MCF 10A (cell line): ENCODE data around the gene REL. TPM values are rescaled to one million over a fixed set of nuclear protein-coding genes. Genes with fewer than 3 reads are reported as not detected.
"Not testable (repeated sequence)": the region's sequence is repeated elsewhere in the genome, so short reads cannot be mapped to it uniquely, and the experiment has no call there.

ENCODE experiments used
- BruUV-seq: library from RNA; stranded (reverse); fragments of 400-500 nt; replicated peaks from 2 replicates; lab custom pipeline; 2021; lab: Mats Ljungman, UMichigan
- CTCF ChIA-PET: fragments of 300-600 bp; sonication (Branson Sonifier 250); formaldehyde crosslinking; extraction: SDS; loops from one replicate; lab custom pipeline; 2021; ENCODE audit warnings: antibody characterized with exemption, inconsistent platforms; lab: Yijun Ruan, JAX
- POLR2A ChIA-PET: fragments of 300-600, 350-650 bp; sonication (Branson Sonifier 250); formaldehyde crosslinking; extraction: SDS; loops from one replicate; lab custom pipeline; 2020; ENCODE audit warnings: antibody characterized with exemption, inconsistent platforms; lab: Yijun Ruan, JAX
- DNase-seq: peaks from one replicate; pipeline ENCODE4 v3.0.0-alpha.2; 2018; ENCODE audit not compliant: unreplicated experiment
- H3K27ac Mint-ChIP-seq: one replicate; pipeline ENCODE4 v1.8.0; 2022; ENCODE audit warnings: mild to moderate bottlenecking, low read depth, mixed read lengths; ENCODE audit not compliant: unreplicated experiment
- H3K27me3 Mint-ChIP-seq: one replicate; pipeline ENCODE4 v1.8.0; 2022; ENCODE audit warnings: mixed read lengths; ENCODE audit not compliant: insufficient read depth, unreplicated experiment
- H3K36me3 Mint-ChIP-seq: one replicate; pipeline ENCODE4 v1.8.0; 2022; ENCODE audit warnings: mild to moderate bottlenecking, moderate library complexity, mixed read lengths; ENCODE audit not compliant: insufficient read depth, unreplicated experiment
- H3K4me1 Mint-ChIP-seq: one replicate; pipeline ENCODE4 v1.8.0; 2022; ENCODE audit warnings: mixed read lengths; ENCODE audit not compliant: insufficient read depth, unreplicated experiment
- H3K4me3 Mint-ChIP-seq: one replicate; pipeline ENCODE4 v1.8.0; 2022; ENCODE audit warnings: mild to moderate bottlenecking, moderate library complexity, mixed read lengths; ENCODE audit not compliant: unreplicated experiment
- H3K9me3 Mint-ChIP-seq: one replicate; pipeline ENCODE4 v1.8.0; 2022; ENCODE audit warnings: mixed read lengths; ENCODE audit not compliant: unreplicated experiment
- intact Hi-C: fragments of 100-400 bp; cut with micrococcal nuclease; formaldehyde crosslinking; loops from 2 replicates; pipeline ENCODE4 v1.14.1; 2022
- total RNA-seq: library from RNA; stranded (reverse); gene quantifications from 2 replicates; pipeline ENCODE4 v1.2.3, GENCODE V29; 2022
- TF ChIP-seq, protein P1 (sequence below): fragments of 200-600 bp; IDR thresholded peaks from one replicate; pipeline ENCODE4 v1.8.0; 2022; ENCODE audit warnings: antibody characterized with exemption, mild to moderate bottlenecking; ENCODE audit not compliant: unreplicated experiment

Gene REL
- total RNA-seq, 1 experiment from 2014 or later = 11.3 TPM

GRCh38 chr2:60925994-60926740 lies 44.8 kb downstream of the REL start:
- H3K4me1 Mint-ChIP-seq = peaks cover 8% of the 10 kb centered on the region
- CTCF ChIA-PET = interaction anchor here (0.6 to 1.2 kb wide), 4 partner anchors 9 to 219 kb away, joined by 3 to 4 read pairs (median 3); no protein-coding TSS in a partner anchor
- no peaks in the 10 kb centered on the region for H3K27me3 Mint-ChIP-seq
- DNase-seq = no peak
- POLR2A ChIA-PET = interaction anchor here (1.0 to 1.4 kb wide), 3 partner anchors 14 to 35 kb away, joined by 3 to 7 read pairs (median 4); no protein-coding TSS in a partner anchor
- H3K27ac Mint-ChIP-seq = peak overlapping the region; percentile 16
- no peak overlapping the region for H3K4me3 Mint-ChIP-seq
- H3K36me3 Mint-ChIP-seq = peaks cover 59% of the 10 kb centered on the region
- intact Hi-C loops = no loop called here
- no TSS peak for BruUV-seq
- TF ChIP-seq, protein P1, sequence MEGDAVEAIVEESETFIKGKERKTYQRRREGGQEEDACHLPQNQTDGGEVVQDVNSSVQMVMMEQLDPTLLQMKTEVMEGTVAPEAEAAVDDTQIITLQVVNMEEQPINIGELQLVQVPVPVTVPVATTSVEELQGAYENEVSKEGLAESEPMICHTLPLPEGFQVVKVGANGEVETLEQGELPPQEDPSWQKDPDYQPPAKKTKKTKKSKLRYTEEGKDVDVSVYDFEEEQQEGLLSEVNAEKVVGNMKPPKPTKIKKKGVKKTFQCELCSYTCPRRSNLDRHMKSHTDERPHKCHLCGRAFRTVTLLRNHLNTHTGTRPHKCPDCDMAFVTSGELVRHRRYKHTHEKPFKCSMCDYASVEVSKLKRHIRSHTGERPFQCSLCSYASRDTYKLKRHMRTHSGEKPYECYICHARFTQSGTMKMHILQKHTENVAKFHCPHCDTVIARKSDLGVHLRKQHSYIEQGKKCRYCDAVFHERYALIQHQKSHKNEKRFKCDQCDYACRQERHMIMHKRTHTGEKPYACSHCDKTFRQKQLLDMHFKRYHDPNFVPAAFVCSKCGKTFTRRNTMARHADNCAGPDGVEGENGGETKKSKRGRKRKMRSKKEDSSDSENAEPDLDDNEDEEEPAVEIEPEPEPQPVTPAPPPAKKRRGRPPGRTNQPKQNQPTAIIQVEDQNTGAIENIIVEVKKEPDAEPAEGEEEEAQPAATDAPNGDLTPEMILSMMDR = no peak
- H3K9me3 Mint-ChIP-seq = no peaks in the 10 kb centered on the region

- Mint-ChIP-seq H3K4me3 (no peak overlapping the region), H3K9me3 (no peaks in the 10 kb centered on the region), H3K4me1 (peaks cover 8% of the 10 kb centered on the region), H3K27ac (no peak overlapping the region), H3K27me3 (no peaks in the 10 kb centered on the region), H3K36me3 (peaks cover 58% of the 10 kb centered on the region)
- TF ChIP-seq, protein P1 = no peak
- DNase-seq = no peak
- intact Hi-C loops = no loop called here
- ChIA-PET CTCF (interaction anchor here (0.6 to 1.2 kb wide), 5 partner anchors 8 to 219 kb away, joined by 3 to 4 read pairs (median 3); no protein-coding TSS in a partner anchor), POLR2A (interaction anchor here (0.6 to 1.4 kb wide), 6 partner anchors 11 to 283 kb away, joined by 3 to 7 read pairs (median 4); no protein-coding TSS in a partner anchor)
- BruUV-seq = no TSS peak
These were observed 45.6 kb downstream of the REL start for GRCh38 chr2:60926741-60927552.

DNA sequence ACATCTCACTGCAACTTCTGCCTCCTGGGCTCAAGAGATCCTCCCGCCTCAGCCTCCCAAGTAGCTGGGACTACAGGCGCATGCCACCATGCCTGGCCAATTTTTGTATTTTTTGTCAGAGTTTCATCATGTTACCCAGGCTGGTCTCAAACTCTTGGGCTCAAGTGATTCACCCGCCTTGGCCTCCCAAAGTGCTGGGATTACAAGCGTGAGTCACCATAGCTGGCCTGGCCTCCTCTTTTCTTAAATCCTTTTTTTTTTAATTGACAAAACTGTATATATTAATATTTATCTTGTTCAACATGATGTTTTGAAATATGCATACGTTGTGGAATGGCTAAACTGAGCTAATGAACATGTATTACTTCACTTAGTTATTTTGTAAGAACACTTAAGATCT lies 50.7 kb downstream of the REL start:
- H3K27me3 Mint-ChIP-seq, H3K4me1 Mint-ChIP-seq, H3K4me3 Mint-ChIP-seq, H3K9me3 Mint-ChIP-seq, intact Hi-C loops, BruUV-seq, CTCF ChIA-PET: not testable (repeated sequence)
- DNase-seq = peak; percentile 28
- Mint-ChIP-seq H3K36me3 (peaks cover 42% of the 10 kb centered on the region), H3K27ac (peak overlapping the region; percentile 46)
- POLR2A ChIA-PET = interaction anchor here (0.6 to 1.5 kb wide), 3 partner anchors 10 to 50 kb away, joined by 3 to 4 read pairs (median 3); partner anchors contain the start of gene REL

DNA sequence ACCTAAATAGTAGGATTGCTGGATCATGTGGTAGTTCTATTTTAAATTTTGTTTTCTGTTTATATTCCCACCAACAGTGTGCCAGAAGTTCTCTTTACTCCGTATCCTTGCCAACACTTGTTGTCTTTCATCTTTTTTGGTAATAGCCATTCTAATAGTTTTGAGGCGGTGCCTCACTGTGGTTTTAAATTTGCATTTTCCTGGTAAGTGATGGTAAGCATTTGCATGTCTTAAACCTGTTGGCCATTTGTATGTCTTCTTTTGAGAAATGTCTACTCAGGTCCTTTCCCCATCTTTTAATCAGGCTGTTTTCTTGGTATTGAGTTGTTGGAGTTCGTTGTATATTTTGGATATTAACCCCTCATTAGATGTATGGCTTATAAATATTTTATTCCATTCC lies 51.6 kb downstream of the REL start:
- H3K4me1 Mint-ChIP-seq = no peaks in the 10 kb centered on the region
- intact Hi-C loops = no loop called here
- DNase-seq = no peak
- H3K36me3 Mint-ChIP-seq = peaks cover 42% of the 10 kb centered on the region
- ChIA-PET CTCF (no interaction called here), POLR2A (interaction anchor here (0.7 to 1.6 kb wide), 2 partner anchors 29 to 48 kb away, joined by 3 to 4 read pairs; no protein-coding TSS in a partner anchor)
- H3K27me3 Mint-ChIP-seq = no peaks in the 10 kb centered on the region
- BruUV-seq = no TSS peak
- no peaks in the 10 kb centered on the region for H3K9me3 Mint-ChIP-seq
- no peak overlapping the region for H3K27ac Mint-ChIP-seq
- TF ChIP-seq, protein P1 = no peak
- no peak overlapping the region for H3K4me3 Mint-ChIP-seq
